HG03060 (cell line): ENCODE measurements around the gene SCTR.

Experiments
- ATAC-seq: cut with Tn5 transposase; IDR thresholded peaks from one replicate; pipeline ENCODE4 v1.9.1; 2021; ENCODE audit warnings: low read depth, moderate number of reproducible peaks; ENCODE audit not compliant: unreplicated experiment

The SCTR gene

DNA sequence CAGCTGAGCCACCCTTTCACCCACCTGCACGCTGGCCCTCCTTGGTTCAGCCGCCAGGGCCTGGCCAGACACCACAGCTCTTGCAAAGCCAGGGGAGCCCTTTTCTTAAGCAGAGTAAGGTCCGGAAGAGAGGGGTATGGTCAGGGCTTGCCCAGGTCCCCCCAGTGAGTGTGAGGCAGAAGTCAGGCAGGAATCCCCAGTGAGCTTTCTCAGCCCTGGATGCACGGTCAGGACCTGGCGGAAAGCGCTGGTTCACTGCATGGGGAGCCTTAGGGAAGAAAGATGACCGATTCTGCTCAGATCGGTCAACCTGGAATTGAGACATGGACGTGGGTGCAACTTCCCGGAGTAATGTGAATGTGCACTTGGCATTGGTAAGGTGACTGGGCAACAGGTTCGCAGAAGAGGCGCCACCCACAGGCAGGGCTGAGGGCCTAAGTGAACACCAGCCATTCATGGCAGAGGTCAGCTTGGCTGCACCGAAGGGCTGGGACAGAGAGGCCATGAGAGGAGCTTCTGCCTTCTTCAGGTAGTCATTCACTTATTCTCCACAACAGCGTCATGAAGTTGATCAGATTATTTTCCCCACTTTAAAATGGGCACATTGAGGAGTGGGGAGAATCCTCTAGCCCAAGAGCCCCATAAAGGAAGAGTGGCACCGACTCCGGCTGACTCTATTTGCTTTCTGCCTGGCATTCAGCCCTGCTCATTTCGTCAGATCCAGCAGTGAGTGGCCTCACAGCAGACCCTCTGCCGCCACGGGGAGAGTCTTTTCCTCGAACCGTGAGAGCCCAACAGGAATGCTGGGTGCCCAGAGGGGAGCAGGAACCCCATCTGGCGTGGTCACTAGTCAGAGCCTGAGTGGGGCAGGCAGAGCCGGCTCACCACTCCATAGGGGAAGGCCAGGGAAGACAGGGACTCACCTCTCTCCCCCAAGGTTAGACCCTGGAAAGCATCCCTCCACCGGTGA lies 35.8 kb downstream of the SCTR start:
- ATAC-seq: no peak

DNA sequence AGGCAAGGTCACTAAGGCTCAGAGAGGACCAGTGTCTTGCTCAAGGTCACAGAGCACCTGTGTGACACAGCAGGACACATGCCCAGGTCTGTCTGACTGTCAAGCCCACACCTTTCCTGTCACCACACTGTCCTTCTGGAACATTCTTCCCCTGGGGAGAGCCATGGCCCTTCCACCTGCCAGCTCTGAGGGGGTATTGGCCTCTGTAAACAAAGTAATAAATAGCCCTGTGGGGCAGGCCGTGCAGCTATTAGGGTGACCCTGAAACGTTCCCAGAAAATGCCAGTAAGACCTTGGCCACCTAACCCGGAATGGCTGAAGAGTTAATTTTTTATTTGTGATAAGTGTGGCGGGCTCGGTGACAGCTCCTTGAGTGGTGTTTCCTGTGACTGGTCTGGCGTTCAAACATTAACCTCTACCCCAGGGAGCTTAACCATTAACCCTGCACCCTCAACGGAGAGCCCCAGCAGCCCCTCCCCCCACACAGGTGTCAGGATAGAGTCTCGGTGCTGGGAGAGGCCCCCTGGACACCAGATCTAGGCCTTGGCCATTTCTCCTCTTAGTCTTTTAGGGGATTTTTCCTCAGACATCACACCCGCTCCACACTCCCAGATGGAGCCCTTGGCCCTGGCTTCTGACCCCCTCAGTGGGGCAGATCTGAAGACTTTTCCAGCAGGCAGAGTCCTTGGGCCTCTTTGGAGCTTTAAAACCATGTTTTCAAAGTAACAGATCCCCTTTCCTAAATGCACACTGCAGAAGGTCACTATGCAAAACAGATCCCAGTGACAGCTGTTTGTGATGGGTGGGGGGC lies 36.6 kb downstream of the SCTR start:
- ATAC-seq: no peak

DNA sequence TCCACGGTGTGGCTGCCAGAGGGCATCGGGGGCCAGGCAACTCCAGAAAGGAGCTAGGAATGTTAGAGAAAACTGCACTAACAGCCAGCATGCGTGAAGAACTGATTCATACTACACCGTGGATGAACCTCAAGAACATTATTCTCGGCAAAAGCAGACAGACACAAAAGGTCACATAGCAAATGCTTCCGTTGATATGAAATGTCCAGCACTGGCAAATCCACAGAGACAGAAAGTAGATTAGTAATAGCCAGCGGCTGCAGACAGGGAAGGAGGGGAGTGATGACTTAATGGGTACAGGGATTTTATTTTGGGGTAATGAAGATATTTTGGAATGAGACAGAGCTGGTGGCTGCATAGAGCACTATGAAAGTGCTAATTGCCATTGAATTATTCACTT lies 37.4 kb downstream of the SCTR start:
- no peak for ATAC-seq

DNA sequence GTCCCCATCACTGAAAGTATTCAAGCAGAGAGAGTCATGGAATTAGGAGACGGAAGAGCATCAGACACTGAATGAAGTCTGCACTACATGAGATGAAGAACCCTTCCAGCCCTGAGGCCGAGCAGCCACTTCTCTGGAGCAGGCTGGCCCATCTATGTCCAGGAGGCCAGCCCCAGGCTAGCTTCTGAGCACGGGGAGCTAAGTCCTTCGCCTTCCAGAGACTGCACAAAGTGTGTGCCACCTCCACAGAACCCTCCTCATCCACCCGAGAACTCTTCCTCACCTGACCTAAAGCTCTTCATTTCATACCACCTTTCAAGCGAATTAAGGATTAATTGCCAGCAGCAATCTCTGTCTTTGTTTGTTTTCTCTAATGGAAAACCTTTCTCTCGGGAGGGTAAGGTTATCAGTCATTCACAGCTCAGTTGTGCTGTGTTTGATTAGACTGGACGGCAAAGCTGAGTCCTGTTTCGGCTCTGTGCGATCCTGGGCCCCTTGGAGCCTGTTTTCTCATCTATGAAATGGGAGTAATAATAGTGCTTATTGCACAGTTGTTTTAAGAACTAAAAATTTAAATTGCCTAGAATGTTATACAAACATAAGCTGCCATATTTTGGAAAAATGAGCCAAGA lies 38.0 kb downstream of the SCTR start:
- no peak for ATAC-seq

DNA sequence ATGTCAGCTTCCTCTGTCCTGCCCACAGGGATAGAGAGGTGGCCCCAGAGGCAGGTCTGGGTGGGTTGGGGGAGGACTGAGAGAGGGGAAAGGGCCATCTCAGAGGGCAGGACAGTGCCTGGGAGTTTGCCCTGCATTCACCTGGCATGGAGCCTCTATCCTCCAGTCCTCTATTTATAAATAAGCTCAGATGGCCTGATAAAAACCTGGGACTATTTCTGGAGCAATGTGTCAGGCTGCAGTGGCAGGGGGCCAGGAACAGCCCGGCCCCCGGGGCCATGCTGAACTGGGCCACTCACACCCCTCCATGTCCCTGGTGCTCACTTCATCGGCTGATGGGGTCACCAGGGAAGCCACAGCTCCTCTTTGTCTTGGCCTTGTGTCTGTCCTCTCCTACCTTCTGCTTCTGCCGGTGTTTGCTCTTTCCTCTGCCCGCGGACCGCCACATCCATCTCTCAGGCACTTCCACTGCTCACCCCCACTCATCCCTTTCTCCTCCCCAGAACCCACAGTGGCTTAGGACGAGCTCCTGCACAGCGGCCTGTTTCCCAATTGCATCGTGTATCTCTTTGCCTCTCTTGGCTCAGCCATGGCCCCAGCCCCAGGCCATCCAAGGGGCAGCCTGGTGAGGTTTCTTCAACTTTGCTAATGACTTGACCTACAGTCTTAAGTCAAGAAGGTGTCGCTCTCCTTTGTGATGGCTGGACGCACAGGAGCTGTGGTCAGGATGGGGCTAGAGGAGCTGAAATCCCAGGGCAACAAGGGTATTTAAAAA lies 38.8 kb downstream of the SCTR start:
- ATAC-seq: no peak

DNA sequence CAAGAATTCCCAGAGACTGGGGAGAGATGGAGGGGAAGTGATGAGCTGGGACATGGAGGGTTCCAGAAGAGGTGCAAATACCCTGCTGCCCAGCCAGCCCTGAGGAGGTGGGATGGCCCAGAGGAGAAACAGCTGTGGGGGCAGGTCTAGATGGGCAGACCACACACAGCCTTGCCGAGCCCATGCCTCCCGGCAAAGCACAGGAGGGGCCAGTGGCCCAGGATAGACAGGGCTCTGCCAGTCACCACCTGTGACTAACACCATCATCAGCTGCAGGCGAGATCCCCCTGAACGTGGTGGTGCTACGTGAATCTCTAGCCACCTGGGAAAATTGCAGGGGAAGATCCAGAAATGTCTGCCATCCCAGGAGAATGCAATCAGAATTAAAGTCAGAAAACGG lies 39.4 kb downstream of the SCTR start:
- no peak for ATAC-seq

DNA sequence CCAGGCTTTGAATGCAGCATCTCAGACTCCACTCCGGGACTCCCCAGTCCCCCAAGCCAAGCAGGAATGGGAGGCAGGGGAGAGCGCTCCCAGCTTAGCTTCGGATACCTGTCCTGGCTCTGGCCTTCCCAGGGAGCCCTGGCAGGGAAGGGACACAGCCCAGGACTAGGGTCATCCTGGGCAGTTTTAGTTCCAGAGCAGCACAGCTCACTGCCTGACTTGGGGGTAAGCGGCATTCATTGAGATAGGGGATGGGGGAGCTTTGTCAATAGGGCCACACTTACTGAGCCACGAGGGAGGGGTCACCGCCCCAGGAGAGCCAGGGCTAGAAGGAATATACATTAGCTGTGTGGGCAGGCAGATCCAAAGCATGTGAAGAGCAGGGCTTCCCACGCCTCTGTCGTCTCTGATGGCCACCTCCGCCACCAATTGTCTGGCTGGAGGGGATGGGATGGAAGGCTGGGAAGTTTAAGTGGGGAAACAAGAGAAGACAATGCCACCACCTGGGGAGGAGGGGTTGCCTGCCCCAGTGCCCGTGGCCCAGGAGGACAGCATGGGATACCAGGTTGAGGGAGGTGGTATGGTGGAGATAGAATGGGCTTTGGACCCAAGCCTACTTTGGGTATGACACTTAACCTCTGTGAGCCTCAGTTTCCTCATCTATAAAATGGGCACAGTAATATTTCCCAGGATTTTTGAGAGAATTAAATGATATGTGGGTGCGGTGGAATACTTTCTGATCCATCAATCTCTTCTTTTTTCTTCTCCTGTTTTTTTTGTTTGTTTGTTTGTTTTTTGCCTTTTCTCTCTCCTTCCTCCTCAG lies 40.2 kb downstream of the SCTR start:
- no peak for ATAC-seq

DNA sequence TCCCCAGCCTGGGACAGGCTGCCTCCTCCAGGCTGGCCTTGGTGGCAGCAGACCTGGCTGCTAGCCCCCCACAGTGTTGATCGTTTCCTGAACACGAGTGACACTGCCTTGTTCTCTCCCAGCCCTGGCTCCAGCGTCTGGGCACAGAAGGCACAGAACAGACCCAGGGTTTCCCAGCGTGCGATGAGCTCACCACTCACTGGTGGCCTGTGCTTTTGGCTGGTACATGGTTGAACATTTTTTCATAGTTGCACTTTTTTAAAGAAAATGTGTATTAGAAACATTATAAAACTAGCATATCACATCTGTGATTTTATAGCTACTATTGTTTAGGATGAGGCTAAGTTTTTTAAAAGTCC lies 40.9 kb downstream of the SCTR start:
- ATAC-seq: no peak

DNA sequence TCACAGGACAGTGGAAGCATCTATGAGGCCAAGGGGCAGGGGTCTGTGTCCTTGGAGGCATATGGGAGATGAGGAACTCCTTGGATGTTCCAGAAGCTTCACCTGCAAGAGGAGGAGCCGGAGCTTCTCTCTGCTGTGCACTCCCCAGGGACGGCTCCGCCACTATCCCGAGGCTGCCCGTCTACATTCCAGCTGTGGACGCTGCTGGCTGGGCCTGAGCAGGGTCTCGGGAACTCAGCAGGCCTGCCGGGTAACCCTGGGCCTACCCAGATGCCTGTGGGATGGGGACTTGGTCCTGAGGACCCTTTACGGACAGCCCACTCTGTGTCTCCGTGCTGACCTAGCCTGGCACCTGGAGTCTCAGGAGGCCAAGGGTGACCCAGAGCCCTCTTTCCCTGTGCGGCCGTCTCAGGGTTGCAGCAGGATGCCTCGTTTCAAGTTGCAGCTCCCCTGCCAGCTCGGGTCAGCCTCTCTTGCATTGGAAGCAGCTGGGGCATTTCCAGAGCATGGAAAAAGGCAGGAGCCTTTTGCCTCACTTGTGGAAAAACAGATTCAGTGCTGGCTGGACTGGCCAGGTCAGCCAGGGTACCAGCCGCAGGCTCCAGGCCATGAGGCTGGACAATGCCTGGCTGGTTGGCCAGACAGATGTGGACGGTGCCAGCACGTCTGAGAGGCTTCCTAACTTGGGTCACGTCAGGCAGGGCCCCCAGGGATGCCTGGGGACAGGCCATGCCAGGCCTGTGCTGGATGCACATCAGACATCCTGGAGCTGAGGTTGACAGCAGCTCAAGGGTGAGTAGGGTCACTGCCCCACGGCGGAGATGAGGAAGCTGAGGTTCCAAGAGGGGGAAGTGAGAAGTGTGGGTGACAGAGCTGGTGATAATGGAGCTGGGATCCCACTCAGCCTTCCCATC lies 41.5 kb downstream of the SCTR start:
- ATAC-seq: no peak

DNA sequence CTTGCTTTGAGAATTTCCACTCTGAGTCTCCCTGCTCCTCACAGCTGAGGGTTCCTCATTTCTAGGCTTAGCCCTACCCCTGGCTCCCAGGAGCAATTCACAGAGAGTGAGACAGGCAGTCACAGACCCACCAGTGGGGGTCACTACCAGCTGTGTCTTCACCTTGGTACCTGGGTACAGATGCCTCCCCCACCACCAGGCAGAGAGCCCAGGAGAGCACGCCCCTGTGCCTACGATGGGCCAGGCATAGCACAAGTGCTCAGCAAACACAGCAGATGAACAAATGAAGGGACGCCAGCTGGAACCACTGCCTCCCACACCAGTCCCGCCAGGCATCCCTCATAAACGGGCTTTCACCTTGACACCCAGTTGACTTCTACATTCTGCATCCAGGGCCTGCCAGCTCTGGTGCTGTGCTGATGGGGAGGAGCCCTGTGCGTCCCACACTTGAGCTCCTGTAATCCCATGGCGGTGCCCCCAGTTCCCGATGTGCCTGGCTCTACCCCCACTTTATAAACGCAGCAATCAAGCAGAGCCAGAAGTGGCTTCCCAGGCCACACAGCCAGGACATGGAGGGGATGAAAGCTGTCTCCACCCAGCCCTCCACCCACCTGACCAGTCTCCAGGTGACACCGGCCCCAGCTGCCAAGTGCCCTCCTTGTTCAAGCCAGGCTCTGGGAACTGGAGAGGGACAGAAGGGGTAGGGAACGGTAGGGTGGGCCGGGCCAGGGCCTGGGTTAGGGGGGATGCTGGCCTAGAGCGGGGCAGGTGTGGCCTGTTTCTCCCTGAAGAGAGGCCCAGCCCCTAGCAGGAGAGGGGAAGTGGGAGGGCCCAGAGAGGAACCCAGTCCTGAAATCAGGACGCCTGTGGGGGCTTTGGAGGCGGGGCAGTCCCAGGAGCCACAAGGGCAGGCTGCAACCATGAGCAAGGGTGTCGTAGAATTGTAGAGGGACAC lies 42.5 kb downstream of the SCTR start:
- no peak for ATAC-seq

DNA sequence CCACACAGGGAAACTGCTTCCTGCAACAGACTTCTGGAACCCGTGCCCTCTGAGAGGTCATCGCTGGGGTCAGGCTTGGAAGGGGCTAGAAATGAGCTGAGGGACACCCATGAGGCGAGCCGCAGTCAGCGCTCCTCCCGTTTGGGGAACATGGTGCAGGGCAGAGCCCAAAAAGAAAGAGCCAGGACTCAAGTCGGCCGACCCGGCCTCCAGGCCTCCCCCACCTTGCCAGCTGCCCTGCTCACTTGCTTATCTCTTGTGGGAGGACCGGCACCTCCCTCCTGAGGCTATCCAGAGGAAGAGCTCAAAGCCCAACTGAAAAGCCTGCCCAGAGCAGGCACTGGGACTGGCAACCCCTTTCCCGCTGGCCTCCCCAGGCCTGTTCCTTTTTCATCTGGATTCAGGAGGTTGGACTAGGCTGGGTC lies 43.6 kb downstream of the SCTR start:
- no peak for ATAC-seq

DNA sequence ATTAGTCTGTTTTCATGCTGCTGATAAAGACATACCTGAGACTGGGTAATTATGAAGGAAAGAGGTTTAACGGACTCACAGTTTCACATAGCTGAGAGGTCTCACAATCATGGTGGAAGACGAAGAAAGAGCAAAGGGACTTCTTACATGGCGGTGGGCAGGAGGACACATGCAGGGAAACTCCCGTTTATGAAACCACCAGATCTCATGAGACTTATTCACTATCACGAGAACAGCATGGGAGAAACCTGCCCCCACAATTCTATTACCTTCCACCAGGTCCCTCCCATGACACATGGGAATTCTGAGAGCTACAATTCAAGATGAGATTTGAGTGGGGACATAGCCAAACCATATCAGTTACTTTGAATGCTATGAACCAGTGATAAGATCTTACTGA lies 44.1 kb downstream of the SCTR start:
- ATAC-seq: no peak

DNA sequence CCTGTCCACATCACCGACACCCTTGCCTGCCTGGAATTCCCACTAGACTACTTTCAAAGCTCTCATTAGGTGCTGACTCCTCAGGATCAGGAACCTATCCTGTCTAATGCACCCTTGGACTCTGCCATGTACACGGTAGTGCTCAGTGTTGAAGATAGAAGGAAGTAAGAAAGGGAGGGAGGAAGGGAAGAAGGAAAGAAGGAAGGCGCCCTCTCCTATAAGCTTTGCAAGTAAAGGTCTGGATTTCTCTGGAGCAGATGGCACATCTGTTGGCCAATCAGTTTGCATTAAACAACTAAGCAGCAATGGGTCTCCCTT lies 45.3 kb downstream of the SCTR start:
- ATAC-seq: no peak

DNA sequence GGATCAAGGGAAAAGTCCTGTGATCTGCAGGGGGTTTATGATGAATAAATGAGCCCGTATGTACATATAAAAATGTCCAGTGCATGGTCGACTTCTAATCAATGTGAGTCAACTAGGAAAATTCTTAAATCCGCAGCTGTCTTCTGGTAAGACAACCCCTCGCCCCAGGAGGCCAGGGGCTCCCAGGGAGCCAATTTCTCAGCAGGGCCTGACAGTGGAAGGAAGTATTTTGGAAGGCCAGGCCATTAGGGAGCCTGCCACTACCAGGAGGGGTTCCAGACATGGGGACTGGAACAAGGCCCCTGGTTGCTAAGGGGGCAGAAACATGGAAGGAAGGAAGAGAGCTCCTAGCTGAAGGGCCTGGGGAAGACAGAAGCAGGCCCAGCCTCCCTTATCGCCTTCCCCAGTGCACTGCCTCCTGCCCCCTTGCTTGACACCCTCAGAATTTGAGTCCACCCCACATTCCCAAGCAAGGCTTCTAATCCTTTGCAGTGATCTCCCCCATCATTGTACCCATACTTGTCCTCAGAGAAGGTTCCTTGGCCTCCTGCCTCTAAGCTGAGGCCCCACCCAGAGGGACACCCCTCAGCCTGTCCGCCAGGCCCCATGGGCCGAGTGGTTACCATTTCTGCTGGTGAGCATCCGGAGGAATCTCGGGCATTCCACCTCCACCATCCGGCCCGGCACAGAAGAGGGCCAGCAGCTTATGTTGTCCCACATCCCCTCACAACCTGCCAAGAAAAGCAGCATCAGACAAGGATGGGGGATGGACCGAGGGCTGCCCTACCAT lies 45.9 kb downstream of the SCTR start:
- ATAC-seq: no peak

DNA sequence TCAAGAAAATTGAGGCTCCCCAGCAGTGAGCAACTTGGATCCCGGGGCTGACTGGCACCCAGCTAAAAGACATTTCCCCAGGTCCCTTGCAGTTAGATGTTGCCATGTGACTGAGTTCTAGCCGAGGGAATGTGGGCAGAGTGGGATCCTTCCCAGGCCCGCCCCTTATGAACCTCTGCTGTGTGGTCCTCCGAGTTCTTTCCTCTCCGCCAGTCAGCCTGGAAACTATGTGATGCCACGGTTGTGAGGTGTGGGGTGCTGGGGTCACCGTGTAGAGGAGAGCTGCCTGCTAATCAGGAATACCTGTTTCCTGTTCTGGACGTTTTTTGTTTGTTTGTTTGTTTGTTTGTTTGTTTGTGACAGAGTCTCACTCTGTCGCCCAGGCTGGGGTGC lies 47.2 kb downstream of the SCTR start:
- no peak for ATAC-seq

DNA sequence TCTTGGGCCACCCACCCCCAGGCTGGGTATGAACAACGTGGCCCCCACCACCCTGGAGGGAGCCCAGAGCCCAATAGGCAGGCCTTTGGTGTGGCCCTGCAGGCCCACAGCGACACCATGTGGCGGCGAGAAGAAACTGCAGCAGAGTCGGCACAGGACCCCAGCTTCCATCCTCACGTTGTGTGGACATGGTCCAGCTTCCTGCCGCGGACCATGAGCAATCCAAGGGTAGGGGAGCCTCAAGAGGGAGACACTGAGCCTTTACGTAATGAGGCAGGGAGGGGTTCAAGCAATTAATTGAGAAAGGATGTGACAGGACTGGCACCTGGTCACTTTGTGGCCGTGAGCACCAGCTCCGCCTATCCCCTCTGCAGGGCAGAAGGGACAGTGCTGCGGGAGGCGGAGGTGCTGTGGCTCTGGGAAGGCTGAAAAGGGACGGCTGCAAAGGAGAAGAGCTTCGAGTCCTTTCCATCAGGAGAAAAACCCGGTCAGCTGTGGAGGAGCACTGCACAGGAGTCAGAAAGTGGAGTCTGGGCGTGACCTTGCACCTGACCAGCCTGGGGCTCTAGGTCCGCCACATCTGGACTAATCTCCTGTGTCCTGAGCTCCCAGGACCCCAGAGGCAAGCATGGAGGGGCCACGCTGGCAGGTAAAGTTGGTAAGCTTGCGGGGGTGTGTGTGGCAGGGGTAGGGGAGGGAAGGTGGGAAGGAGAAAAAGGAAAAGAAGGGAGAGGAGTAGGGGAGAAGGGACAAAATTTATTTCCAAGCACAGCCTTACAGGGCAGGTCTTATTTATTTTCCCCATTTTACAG lies 47.8 kb downstream of the SCTR start:
- no peak for ATAC-seq
